H9 (cell line): ENCODE data around the gene TRUB1. TPM values are rescaled to one million over a fixed set of nuclear protein-coding genes. Genes with fewer than 3 reads are reported as not detected.

Experiments used
- DNase-seq: peaks from one replicate; pipeline ENCODE4 v3.0.0-alpha.2; 2017
- H2AFZ ChIP-seq: one replicate; pipeline ENCODE4 v1.6.1; 2013; ENCODE audit warnings: mild to moderate bottlenecking, low read length, control low read depth, moderate library complexity
- H2AK5ac ChIP-seq: 2 replicates; pipeline ENCODE4 v1.6.1; 2013; ENCODE audit warnings: low read length, control low read depth, mixed read lengths; ENCODE audit not compliant: insufficient read length
- H2BK120ac ChIP-seq: one replicate; pipeline ENCODE4 v1.6.1; 2013; ENCODE audit warnings: low read depth, mild to moderate bottlenecking, low read length, control low read depth, inconsistent platforms; ENCODE audit not compliant: poor library complexity, severe bottlenecking
- H2BK12ac ChIP-seq: 2 replicates; pipeline ENCODE4 v1.6.1; 2013; ENCODE audit warnings: low read length, control low read depth, mixed read lengths, low read depth; ENCODE audit not compliant: insufficient read length
- H2BK15ac ChIP-seq: 2 replicates; pipeline ENCODE4 v1.6.1; 2013; ENCODE audit warnings: low read depth, low read length, control low read depth
- H2BK20ac ChIP-seq: one replicate; pipeline ENCODE4 v1.6.1; 2013; ENCODE audit warnings: low read depth, mild to moderate bottlenecking, low read length, control low read depth, inconsistent platforms; ENCODE audit not compliant: poor library complexity, severe bottlenecking
- H2BK5ac ChIP-seq: 2 replicates; pipeline ENCODE4 v1.6.1; 2013; ENCODE audit warnings: low read length, control low read depth, mixed read lengths; ENCODE audit not compliant: insufficient read length
- H3K14ac ChIP-seq: 2 replicates; pipeline ENCODE4 v1.6.1; 2013; ENCODE audit warnings: low read length, control low read depth; ENCODE audit not compliant: insufficient read depth
- H3K18ac ChIP-seq: 2 replicates; pipeline ENCODE4 v1.6.1; 2013; ENCODE audit warnings: low read depth, mild to moderate bottlenecking, mixed read lengths, low read length, control low read depth; ENCODE audit not compliant: insufficient read length
- H3K23ac ChIP-seq: 2 replicates; pipeline ENCODE4 v1.6.1; 2013; ENCODE audit warnings: low read length, control low read depth, mixed read lengths, low read depth; ENCODE audit not compliant: insufficient read length
- H3K23me2 ChIP-seq: 2 replicates; pipeline ENCODE4 v1.6.1; 2013; ENCODE audit warnings: low read depth, mild to moderate bottlenecking, mixed read lengths, low read length, control low read depth; ENCODE audit not compliant: insufficient read length, poor library complexity, severe bottlenecking
- H3K27ac ChIP-seq: 2 replicates; pipeline ENCODE4 v1.5.1; 2013; ENCODE audit warnings: low read length, control low read depth, mixed read lengths, low read depth; ENCODE audit not compliant: insufficient read length
- H3K27me3 ChIP-seq: 2 replicates; pipeline ENCODE4 v1.6.1; 2013; ENCODE audit warnings: low read length, control low read depth, inconsistent platforms; ENCODE audit not compliant: insufficient read depth
- H3K4ac ChIP-seq: 2 replicates; pipeline ENCODE4 v1.6.1; 2013; ENCODE audit warnings: low read depth, mild to moderate bottlenecking, control low read depth, inconsistent platforms, low read length, moderate library complexity
- H3K4me1 ChIP-seq: 2 replicates; pipeline ENCODE4 v1.6.1; 2013; ENCODE audit warnings: low read length, control low read depth, inconsistent platforms; ENCODE audit not compliant: insufficient read depth
- H3K4me2 ChIP-seq: 2 replicates; pipeline ENCODE4 v1.6.1; 2013; ENCODE audit warnings: low read length, control low read depth, mixed read lengths; ENCODE audit not compliant: insufficient read length, insufficient read depth
- H3K56ac ChIP-seq: 2 replicates; pipeline ENCODE4 v1.6.1; 2013; ENCODE audit warnings: low read depth, mild to moderate bottlenecking, mixed read lengths, low read length, control low read depth; ENCODE audit not compliant: insufficient read length
- H3K79me1 ChIP-seq: 2 replicates; pipeline ENCODE4 v1.6.1; 2013; ENCODE audit warnings: low read depth, mild to moderate bottlenecking, moderate library complexity, low read length, control low read depth, inconsistent platforms; ENCODE audit not compliant: insufficient read depth, poor library complexity, severe bottlenecking
- H3K79me2 ChIP-seq: 2 replicates; pipeline ENCODE4 v1.6.1; 2013; ENCODE audit warnings: low read length, control low read depth, inconsistent platforms; ENCODE audit not compliant: insufficient read depth
- H3K9ac ChIP-seq: 2 replicates; pipeline ENCODE4 v1.6.1; 2013; ENCODE audit warnings: low read length, control low read depth, mixed read lengths; ENCODE audit not compliant: insufficient read length; ENCODE audit errors: extremely low read depth
- H3K9me3 ChIP-seq: one replicate; pipeline ENCODE4 v1.6.1; 2013; ENCODE audit warnings: low read depth, low read length, inconsistent platforms; ENCODE audit not compliant: control insufficient read depth
- H3T11ph ChIP-seq: one replicate; pipeline ENCODE4 v1.6.1; 2013; ENCODE audit warnings: mild to moderate bottlenecking, low read length, control low read depth, inconsistent platforms
- H4K20me1 ChIP-seq: one replicate; pipeline ENCODE4 v1.6.1; 2013; ENCODE audit not compliant: control insufficient read depth, insufficient read length, insufficient read depth
- H4K5ac ChIP-seq: 2 replicates; pipeline ENCODE4 v1.6.1; 2013; ENCODE audit warnings: low read depth, mild to moderate bottlenecking, mixed read lengths, low read length, control low read depth; ENCODE audit not compliant: insufficient read length
- H4K8ac ChIP-seq: replicated peaks from 2 replicates; pipeline ENCODE4 v1.6.1; 2013; ENCODE audit warnings: low read length, control low read depth, mixed read lengths, low read depth; ENCODE audit not compliant: insufficient read length
- H4K91ac ChIP-seq: 2 replicates; pipeline ENCODE4 v1.6.1; 2013; ENCODE audit warnings: low read depth, mild to moderate bottlenecking, moderate library complexity, mixed read lengths, low read length, control low read depth; ENCODE audit not compliant: insufficient read length
- H3K27ac Mint-ChIP-seq, 3 experiments: 2 replicates in 2 of 3; 3 replicates in 1 of 3; pipeline ENCODE4 v1.8.0; 2020 to 2021; ENCODE audit warnings: mixed read lengths in 3 of 3, mild to moderate bottlenecking in 1 of 3, moderate library complexity in 1 of 3
- H3K27me3 Mint-ChIP-seq: 2 replicates; pipeline ENCODE4 v1.8.0; 2021; ENCODE audit warnings: low read depth, mild to moderate bottlenecking, moderate library complexity, mixed read lengths
- H3K36me3 Mint-ChIP-seq, 3 experiments: 2 replicates in 2 of 3; 3 replicates in 1 of 3; pipeline ENCODE4 v1.8.0; 2020 to 2021; ENCODE audit warnings: low read depth in 3 of 3, mixed read lengths in 3 of 3; ENCODE audit not compliant: insufficient read depth in 1 of 3
- H3K4me1 Mint-ChIP-seq, 2 experiments: 2 replicates each; pipeline ENCODE4 v1.8.0; 2020; ENCODE audit warnings: mixed read lengths in 2 of 2
- H3K4me3 Mint-ChIP-seq, 2 experiments: 2 replicates in 1 of 2; 3 replicates in 1 of 2; pipeline ENCODE4 v1.8.0; 2020 to 2021; ENCODE audit warnings: mild to moderate bottlenecking in 2 of 2, mixed read lengths in 2 of 2, moderate library complexity in 1 of 2
- H3K9me3 Mint-ChIP-seq, 2 experiments: 2 replicates in 1 of 2; 3 replicates in 1 of 2; pipeline ENCODE4 v1.8.0; 2020; ENCODE audit warnings: mild to moderate bottlenecking in 2 of 2, mixed read lengths in 2 of 2, moderate library complexity in 1 of 2
- CTCF ChIP-seq: fragments of 200-600 bp; sonication (generic); conservative IDR thresholded peaks from 3 replicates; pipeline ENCODE4 v1.8.0; 2021; ENCODE audit warnings: antibody characterized with exemption, mild to moderate bottlenecking
- WGBS: extraction: QIAGEN DNeasy Blood & Tissue Kit; methylation state at CpG from one replicate; pipeline ENCODE4 v1.1.7; 2013; ENCODE audit warnings: missing lambda C conversion rate, low lambda C conversion rate, mixed read lengths; ENCODE audit not compliant: insufficient read length; ENCODE audit errors: extremely low coverage; 5-methylcytosine and 5-hydroxymethylcytosine counted together
- total RNA-seq: library from RNA; stranded (reverse); gene quantifications from 2 replicates; pipeline ENCODE4 v1.2.1, GENCODE V29; 2021

TRUB1 gene
- total RNA-seq, 1 experiment from 2014 or later: 20.6 TPM

GRCh38 chr10:114956466-114956865 lies 18.5 kb downstream of the TRUB1 start:
- Histone ChIP-seq H2BK20ac (no peak overlapping the region), H3K23me2 (no peaks in the 10 kb centered on the region), H4K8ac (no peak overlapping the region), H4K91ac (no peak overlapping the region), H2BK12ac (no peak overlapping the region), H3K9ac (no peak overlapping the region), H2BK15ac (no peak overlapping the region), H3K56ac (no peak overlapping the region), H2BK5ac (no peak overlapping the region), H3K27ac (no peak overlapping the region), H3K18ac (no peak overlapping the region), H2AFZ (no peak overlapping the region), H4K5ac (no peak overlapping the region), H3K79me1 (no peaks in the 10 kb centered on the region), H4K20me1 (no peaks in the 10 kb centered on the region), H3K4ac (no peak overlapping the region), H3K23ac (no peak overlapping the region), H3K27me3 (no peaks in the 10 kb centered on the region), H3K79me2 (no peaks in the 10 kb centered on the region), H3T11ph (no peak overlapping the region), H2BK120ac (no peak overlapping the region), H3K4me2 (no peak overlapping the region), H3K14ac (no peak overlapping the region), H3K9me3 (no peaks in the 10 kb centered on the region), H2AK5ac (no peak overlapping the region), H3K4me1 (no peaks in the 10 kb centered on the region)
- H3K27me3 Mint-ChIP-seq: no peaks in the 10 kb centered on the region
- no peak overlapping the region for H3K4me3 Mint-ChIP-seq
- DNase-seq: no peak
- peaks cover 9% of the 10 kb centered on the region in 2 experiments for H3K4me1 Mint-ChIP-seq
- peak overlapping the region in 2 of 3 experiments; percentile 31 to 35; a peak in 3 of 7 replicates for H3K27ac Mint-ChIP-seq
- no peaks in the 10 kb centered on the region for H3K9me3 Mint-ChIP-seq
- TF ChIP-seq CTCF: no peak
- H3K36me3 Mint-ChIP-seq: peaks cover 4 to 19% (median 18%) of the 10 kb centered on the region in 3 experiments; a peak in 6 of 7 replicates
- WGBS: no CpG with 5 or more reads among the region's 2 CpGs
